A549 treated with GW870086 at 1 μM for 4 hours (cell line): ENCODE measurements around the gene SYT4. TPM values are rescaled to one million over a fixed set of nuclear protein-coding genes. Genes with fewer than 3 reads are reported as not detected.

Experiments
- total RNA-seq: library from RNA; stranded (reverse); fragments of 200-300 nt; extraction: Qiagen RNA extraction; gene quantifications from 5 replicates; pipeline ENCODE4 v1.2.3, GENCODE V29; 2022; ENCODE audit warnings: low read depth

Gene SYT4, protein sequence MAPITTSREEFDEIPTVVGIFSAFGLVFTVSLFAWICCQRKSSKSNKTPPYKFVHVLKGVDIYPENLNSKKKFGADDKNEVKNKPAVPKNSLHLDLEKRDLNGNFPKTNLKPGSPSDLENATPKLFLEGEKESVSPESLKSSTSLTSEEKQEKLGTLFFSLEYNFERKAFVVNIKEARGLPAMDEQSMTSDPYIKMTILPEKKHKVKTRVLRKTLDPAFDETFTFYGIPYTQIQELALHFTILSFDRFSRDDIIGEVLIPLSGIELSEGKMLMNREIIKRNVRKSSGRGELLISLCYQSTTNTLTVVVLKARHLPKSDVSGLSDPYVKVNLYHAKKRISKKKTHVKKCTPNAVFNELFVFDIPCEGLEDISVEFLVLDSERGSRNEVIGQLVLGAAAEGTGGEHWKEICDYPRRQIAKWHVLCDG
- not detected in 5 replicates for total RNA-seq

DNA sequence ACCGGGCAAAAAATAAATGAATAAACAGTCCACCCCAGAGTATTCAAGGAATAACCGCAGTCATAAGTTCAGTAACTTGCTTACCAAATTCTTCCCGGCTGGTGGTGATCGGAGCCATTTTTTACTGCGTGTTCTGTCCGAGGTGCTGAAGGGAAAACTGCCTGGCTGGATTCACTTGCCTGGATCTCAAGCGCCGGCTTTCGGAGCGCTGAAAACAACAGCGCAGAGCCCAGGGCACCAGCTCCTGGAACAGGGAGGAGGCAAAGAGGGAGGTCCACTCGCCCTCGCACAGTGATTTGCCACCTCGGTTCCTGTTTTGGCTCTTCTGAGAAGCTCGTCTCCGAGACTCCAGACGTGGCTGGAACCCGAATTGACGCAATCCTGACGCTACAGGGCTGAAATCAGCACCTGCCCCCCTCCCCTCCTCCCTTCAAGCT is at the start of gene SYT4:
Gene SYT4, minus strand, starts transcription at position 327 of the 437 bp plus-strand sequence. Its CDS starts 209 bp downstream, at position 118.

Other genes with a start within 250 kb of the SYT4 start
- gene RIT2, start 161.8 kb downstream of the SYT4 start, total RNA-seq: not detected in 5 replicates